IMR-90 (cell line): ENCODE data around the gene DGKH. TPM values are rescaled to one million over a fixed set of nuclear protein-coding genes. Genes with fewer than 3 reads are reported as not detected.

ENCODE experiments used
- ATAC-seq: fragments of 200-7000 bp; cut with Tn5 transposase; 2 replicates; pipeline ENCODE4 v1.9.1; 2020; ENCODE audit warnings: low read depth, mild to moderate bottlenecking, moderate library complexity
- BruUV-seq: library from RNA; stranded (reverse); fragments of 400-500 nt; replicated peaks from 2 replicates; lab custom pipeline; 2021; lab: Mats Ljungman, UMichigan
- CTCF ChIA-PET: fragments of 300-600 bp; formaldehyde crosslinking; extraction: SDS; loops from one replicate; lab custom pipeline; 2021; ENCODE audit warnings: antibody characterized with exemption; lab: Yijun Ruan, JAX
- POLR2A ChIA-PET: fragments of 300-600 bp; sonication (Branson Sonifier 250); formaldehyde crosslinking; loops from one replicate; lab custom pipeline; 2022; ENCODE audit warnings: antibody characterized with exemption; ENCODE audit not compliant: unreplicated experiment; lab: Charles Lee
- DNase-seq: peaks from one replicate; pipeline ENCODE4 v3.0.0; 2013
- H2AFZ ChIP-seq: replicated peaks from 2 replicates; pipeline ENCODE3; 2013; ENCODE audit warnings: low read length, mild to moderate bottlenecking; ENCODE audit not compliant: poor library complexity
- H2AK5ac ChIP-seq: 2 replicates; pipeline ENCODE4 v1.6.1; 2013; ENCODE audit warnings: low read depth, low read length, inconsistent platforms
- H2AK9ac ChIP-seq: replicated peaks from 2 replicates; pipeline ENCODE3; 2013; ENCODE audit warnings: mild to moderate bottlenecking, low read depth, low read length, moderate library complexity; ENCODE audit not compliant: poor library complexity
- H2BK120ac ChIP-seq: 2 replicates; pipeline ENCODE4 v1.6.1; 2013; ENCODE audit warnings: low read depth, low read length, inconsistent platforms
- H2BK15ac ChIP-seq: 3 replicates; pipeline ENCODE4 v1.6.1; 2013; ENCODE audit warnings: low read depth, low read length, inconsistent platforms
- H2BK20ac ChIP-seq: 2 replicates; pipeline ENCODE4 v1.6.1; 2013; ENCODE audit warnings: low read depth, mild to moderate bottlenecking, inconsistent platforms, low read length, moderate library complexity
- H2BK5ac ChIP-seq: 2 replicates; pipeline ENCODE4 v1.6.1; 2013; ENCODE audit warnings: mild to moderate bottlenecking, low read depth, low read length, inconsistent platforms; ENCODE audit not compliant: poor library complexity, severe bottlenecking
- H3K14ac ChIP-seq: replicated peaks from 2 replicates; pipeline ENCODE4 v1.6.1; 2013; ENCODE audit warnings: low read depth, low read length, inconsistent platforms
- H3K18ac ChIP-seq: 2 replicates; pipeline ENCODE4 v1.6.1; 2013; ENCODE audit warnings: low read depth, low read length, control low read depth
- H3K23ac ChIP-seq: 2 replicates; pipeline ENCODE4 v1.6.1; 2013; ENCODE audit warnings: low read depth, low read length, inconsistent platforms
- H3K27ac ChIP-seq: 2 replicates; pipeline ENCODE4 v1.5.1; 2013; ENCODE audit warnings: mild to moderate bottlenecking, control low read depth, low read length; ENCODE audit not compliant: insufficient read depth
- H3K27me3 ChIP-seq: 2 replicates; pipeline ENCODE4 v1.6.1; 2013; ENCODE audit warnings: low read length; ENCODE audit not compliant: control insufficient read depth, insufficient read depth
- H3K36me3 ChIP-seq: 2 replicates; pipeline ENCODE4 v1.6.1; 2013; ENCODE audit warnings: low read length, mixed read lengths; ENCODE audit not compliant: control insufficient read depth, insufficient read depth
- H3K4ac ChIP-seq: 2 replicates; pipeline ENCODE4 v1.6.1; 2013; ENCODE audit warnings: low read depth, low read length, inconsistent platforms
- H3K4me1 ChIP-seq: 2 replicates; pipeline ENCODE4 v1.6.1; 2013; ENCODE audit warnings: low read length, mixed read lengths; ENCODE audit not compliant: control insufficient read depth, insufficient read depth
- H3K4me2 ChIP-seq: 2 replicates; pipeline ENCODE4 v1.6.1; 2013; ENCODE audit warnings: low read depth, mild to moderate bottlenecking, control low read depth, low read length, moderate library complexity
- H3K4me3 ChIP-seq: 2 replicates; pipeline ENCODE4 v1.5.1; 2013; ENCODE audit warnings: low read depth, mild to moderate bottlenecking, control low read depth, low read length, moderate library complexity; ENCODE audit not compliant: insufficient read depth
- H3K56ac ChIP-seq: 2 replicates; pipeline ENCODE4 v1.6.1; 2013; ENCODE audit warnings: low read length, inconsistent platforms; ENCODE audit not compliant: insufficient read depth; ENCODE audit errors: extremely low read depth
- H3K79me1 ChIP-seq, 2 experiments: 2 replicates each; pipeline ENCODE4 v1.6.1; 2013; ENCODE audit warnings: low read length in 2 of 2, inconsistent platforms in 1 of 2, low read depth in 1 of 2
- H3K9ac ChIP-seq: 2 replicates; pipeline ENCODE4 v1.6.1; 2013; ENCODE audit warnings: low read depth, low read length, control low read depth
- H3K9me1 ChIP-seq: 2 replicates; pipeline ENCODE4 v1.6.1; 2013; ENCODE audit warnings: low read length, inconsistent platforms; ENCODE audit not compliant: insufficient read depth
- H3K9me3 ChIP-seq: 2 replicates; pipeline ENCODE4 v1.6.1; 2013; ENCODE audit warnings: low read length; ENCODE audit not compliant: control insufficient read depth, insufficient read depth
- H4K20me1 ChIP-seq: 2 replicates; pipeline ENCODE4 v1.6.1; 2013; ENCODE audit warnings: low read length, inconsistent platforms; ENCODE audit not compliant: insufficient read depth
- H4K5ac ChIP-seq: 2 replicates; pipeline ENCODE4 v1.6.1; 2013; ENCODE audit warnings: mild to moderate bottlenecking, low read depth, low read length, control low read depth
- H4K8ac ChIP-seq, 2 experiments: 2 replicates each; pipeline ENCODE4 v1.6.1; 2013; ENCODE audit warnings: low read depth in 2 of 2, low read length in 2 of 2, control low read depth in 1 of 2, inconsistent platforms in 1 of 2
- H4K91ac ChIP-seq: 2 replicates; pipeline ENCODE4 v1.6.1; 2013; ENCODE audit warnings: low read depth, low read length, inconsistent platforms; ENCODE audit not compliant: insufficient read depth
- BHLHE40 ChIP-seq: fragments of 150-350 bp; IDR thresholded peaks from 2 replicates; pipeline ENCODE4 v1.6.1; 2016; ENCODE audit warnings: mild to moderate bottlenecking, low read depth, low read length
- CEBPB ChIP-seq: IDR thresholded peaks from 2 replicates; pipeline ENCODE4 v1.6.1; 2012; ENCODE audit warnings: low read depth, low read length, improper control_type of control experiment
- CHD1 ChIP-seq: IDR thresholded peaks from 2 replicates; pipeline ENCODE4 v1.6.1; 2012; ENCODE audit warnings: low read depth, low read length, improper control_type of control experiment
- FOS ChIP-seq: fragments of 150-350 bp; IDR thresholded peaks from 2 replicates; pipeline ENCODE4 v1.6.1; 2016; ENCODE audit warnings: low read depth, low read length
- MAFK ChIP-seq: IDR thresholded peaks from 2 replicates; pipeline ENCODE4 v1.6.1; 2012; ENCODE audit warnings: low read depth, low read length, improper control_type of control experiment
- MAZ ChIP-seq: IDR thresholded peaks from 2 replicates; pipeline ENCODE4 v1.6.1; 2012; ENCODE audit warnings: low read depth, mild to moderate bottlenecking, low read length, improper control_type of control experiment, moderate library complexity, borderline replicate concordance
- NFE2L2 ChIP-seq: fragments of 150-350 bp; IDR thresholded peaks from 2 replicates; pipeline ENCODE4 v1.6.1; 2016; ENCODE audit warnings: low read depth, mild to moderate bottlenecking, low read length
- POLR2A ChIP-seq: IDR thresholded peaks from 2 replicates; pipeline ENCODE4 v1.6.1; 2012; ENCODE audit warnings: mild to moderate bottlenecking, low read depth, low read length
- RAD21 ChIP-seq: IDR thresholded peaks from 2 replicates; pipeline ENCODE4 v1.6.1; 2012; ENCODE audit warnings: low read length, improper control_type of control experiment
- RCOR1 ChIP-seq: IDR thresholded peaks from 2 replicates; pipeline ENCODE4 v1.6.1; 2012; ENCODE audit warnings: mild to moderate bottlenecking, low read length, improper control_type of control experiment; ENCODE audit not compliant: insufficient replicate concordance
- RFX5 ChIP-seq: IDR thresholded peaks from 2 replicates; pipeline ENCODE4 v1.8.0; 2012; ENCODE audit warnings: low read depth, mild to moderate bottlenecking, low read length, moderate library complexity
- SMC3 ChIP-seq: fragments of 150-350 bp; IDR thresholded peaks from 2 replicates; pipeline ENCODE4 v1.6.1; 2016; ENCODE audit warnings: low read depth, mild to moderate bottlenecking, antibody characterized with exemption, low read length, moderate library complexity
- USF2 ChIP-seq: fragments of 150-350 bp; IDR thresholded peaks from 2 replicates; pipeline ENCODE4 v1.6.1; 2017; ENCODE audit warnings: mild to moderate bottlenecking, antibody characterized with exemption, low read length, low read depth
- dilution Hi-C: fragments of 300-500 bp; cut with HindIII; formaldehyde crosslinking; loops from one replicate; pipeline ENCODE4 v1.14.3; 2018; ENCODE audit warnings: low sequenced_read_pairs; ENCODE audit not compliant: unreplicated experiment
- in situ Hi-C: fragments of 300-500 bp; cut with MboI; formaldehyde crosslinking; loops from 3 replicates; pipeline ENCODE4 v1.14.3; 2019; ENCODE audit warnings: low sequenced_read_pairs, inconsistent platforms, mixed read lengths
- intact Hi-C: fragments of 100-400 bp; cut with micrococcal nuclease; formaldehyde crosslinking; loops from 2 replicates; pipeline ENCODE4 v1.10.0; 2022
- polyA plus RNA-seq, 3 experiments: library from polyadenylated mRNA; depleted of rRNA; stranded (reverse); fragments of >200 nt; gene quantifications; 2 replicates each; pipeline ENCODE4 v1.2.3, GENCODE V29; 2012; ENCODE audit warnings: low replicate concordance in 1 of 3
- total RNA-seq: library from RNA; depleted of rRNA; stranded (reverse); fragments of >200 nt; gene quantifications from 2 replicates; pipeline ENCODE4 v1.2.3, GENCODE V29; 2012
- TF ChIP-seq, protein P1 (sequence below): fragments of 150-350 bp; IDR thresholded peaks from 2 replicates; pipeline ENCODE4 v1.6.1; 2016; ENCODE audit warnings: low read depth, mild to moderate bottlenecking, low read length, moderate library complexity, borderline replicate concordance
- TF ChIP-seq, protein P2 (sequence below): conservative IDR thresholded peaks from 2 replicates; pipeline ENCODE4 v1.5.1; 2012; ENCODE audit warnings: mild to moderate bottlenecking, low read depth, low read length, improper control_type of control experiment

DGKH gene
- total and polyA plus RNA-seq, 2 of the 4 experiments (the other 2 are of a cell fraction) = 2.0 to 13.4 TPM

- no peak overlapping the region for H2BK5ac ChIP-seq
- H3K9me3 ChIP-seq = no peaks in the 10 kb centered on the region
- no peak overlapping the region for H2AFZ ChIP-seq
- H3K4me3 ChIP-seq = no peak overlapping the region
- no peak overlapping the region for H2AK9ac ChIP-seq
- H4K8ac ChIP-seq = no peak overlapping the region
- in situ Hi-C loops (no loop called here), dilution Hi-C loops (no loop called here), intact Hi-C loops (no loop called here)
- H3K36me3 ChIP-seq = no peaks in the 10 kb centered on the region
- H4K20me1 ChIP-seq = no peaks in the 10 kb centered on the region; the same call in 1 of the 2 replicates
- peak overlapping the region; percentile 48; the same call in 1 of the 2 replicates for H3K23ac ChIP-seq
- peaks cover 30 to 33% of the 10 kb centered on the region in 2 experiments for H3K79me1 ChIP-seq
- H4K5ac ChIP-seq = no peak overlapping the region
- H2BK15ac ChIP-seq = no peak overlapping the region
- TF ChIP-seq RFX5 (no peak), FOS (no peak), RCOR1 (no peak), BHLHE40 (no peak), CHD1 (no peak), RAD21 (no peak), MAFK (no peak), CEBPB (no peak), NFE2L2 (no peak), POLR2A (no peak), MAZ (no peak), USF2 (no peak), SMC3 (no peak)
- TF ChIP-seq, protein P1, sequence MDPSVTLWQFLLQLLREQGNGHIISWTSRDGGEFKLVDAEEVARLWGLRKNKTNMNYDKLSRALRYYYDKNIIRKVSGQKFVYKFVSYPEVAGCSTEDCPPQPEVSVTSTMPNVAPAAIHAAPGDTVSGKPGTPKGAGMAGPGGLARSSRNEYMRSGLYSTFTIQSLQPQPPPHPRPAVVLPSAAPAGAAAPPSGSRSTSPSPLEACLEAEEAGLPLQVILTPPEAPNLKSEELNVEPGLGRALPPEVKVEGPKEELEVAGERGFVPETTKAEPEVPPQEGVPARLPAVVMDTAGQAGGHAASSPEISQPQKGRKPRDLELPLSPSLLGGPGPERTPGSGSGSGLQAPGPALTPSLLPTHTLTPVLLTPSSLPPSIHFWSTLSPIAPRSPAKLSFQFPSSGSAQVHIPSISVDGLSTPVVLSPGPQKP = no peak
- TF ChIP-seq, protein P2, sequence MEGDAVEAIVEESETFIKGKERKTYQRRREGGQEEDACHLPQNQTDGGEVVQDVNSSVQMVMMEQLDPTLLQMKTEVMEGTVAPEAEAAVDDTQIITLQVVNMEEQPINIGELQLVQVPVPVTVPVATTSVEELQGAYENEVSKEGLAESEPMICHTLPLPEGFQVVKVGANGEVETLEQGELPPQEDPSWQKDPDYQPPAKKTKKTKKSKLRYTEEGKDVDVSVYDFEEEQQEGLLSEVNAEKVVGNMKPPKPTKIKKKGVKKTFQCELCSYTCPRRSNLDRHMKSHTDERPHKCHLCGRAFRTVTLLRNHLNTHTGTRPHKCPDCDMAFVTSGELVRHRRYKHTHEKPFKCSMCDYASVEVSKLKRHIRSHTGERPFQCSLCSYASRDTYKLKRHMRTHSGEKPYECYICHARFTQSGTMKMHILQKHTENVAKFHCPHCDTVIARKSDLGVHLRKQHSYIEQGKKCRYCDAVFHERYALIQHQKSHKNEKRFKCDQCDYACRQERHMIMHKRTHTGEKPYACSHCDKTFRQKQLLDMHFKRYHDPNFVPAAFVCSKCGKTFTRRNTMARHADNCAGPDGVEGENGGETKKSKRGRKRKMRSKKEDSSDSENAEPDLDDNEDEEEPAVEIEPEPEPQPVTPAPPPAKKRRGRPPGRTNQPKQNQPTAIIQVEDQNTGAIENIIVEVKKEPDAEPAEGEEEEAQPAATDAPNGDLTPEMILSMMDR = no peak
- DNase-seq = no peak
- H3K4me2 ChIP-seq = no peak overlapping the region
- H3K56ac ChIP-seq = no peak overlapping the region
- peaks cover 2% of the 10 kb centered on the region; the same call in 1 of the 2 replicates for H3K4me1 ChIP-seq
- H3K9ac ChIP-seq = no peak overlapping the region
- no peak overlapping the region for H3K18ac ChIP-seq
- no peak overlapping the region for H2BK20ac ChIP-seq
- H3K4ac ChIP-seq = peak overlapping the region; percentile 10; the same call in 1 of the 2 replicates
- H3K9me1 ChIP-seq = no peaks in the 10 kb centered on the region
- BruUV-seq = no TSS peak
- no peak overlapping the region for H4K91ac ChIP-seq
- POLR2A ChIA-PET = no interaction called here
- ATAC-seq = no peak
- no peak overlapping the region; the same call in 1 of the 2 replicates for H2BK120ac ChIP-seq
- no peak overlapping the region for H3K27ac ChIP-seq
- CTCF ChIA-PET = no interaction called here
- H3K14ac ChIP-seq = peak overlapping the region; percentile 76
- no peak overlapping the region for H2AK5ac ChIP-seq
- no peaks in the 10 kb centered on the region for H3K27me3 ChIP-seq
Observed at GRCh38 chr13:42075517-42075916, 27.1 kb downstream of the DGKH start.
